Glutamatergic neuron (in vitro differentiated cells): ENCODE results near the gene AFF1. TPM values are rescaled to one million over a fixed set of nuclear protein-coding genes. Genes with fewer than 3 reads are reported as not detected.

Source experiments
- DNase-seq: peaks from one replicate; pipeline ENCODE4 v3.0.0; 2022
- H3K27ac Mint-ChIP-seq: one replicate; pipeline ENCODE4 v1.8.0; 2020; ENCODE audit warnings: mild to moderate bottlenecking, mixed read lengths, inconsistent platforms; ENCODE audit not compliant: unreplicated experiment
- H3K27me3 Mint-ChIP-seq: one replicate; pipeline ENCODE4 v1.8.0; 2020; ENCODE audit warnings: mild to moderate bottlenecking, moderate library complexity, mixed read lengths, inconsistent platforms; ENCODE audit not compliant: unreplicated experiment
- H3K36me3 Mint-ChIP-seq: one replicate; pipeline ENCODE4 v1.8.0; 2020; ENCODE audit warnings: mild to moderate bottlenecking, mixed read lengths, inconsistent platforms; ENCODE audit not compliant: unreplicated experiment
- H3K4me1 Mint-ChIP-seq: one replicate; pipeline ENCODE4 v1.8.0; 2020; ENCODE audit warnings: mild to moderate bottlenecking, low read depth, mixed read lengths, inconsistent platforms; ENCODE audit not compliant: unreplicated experiment
- H3K4me3 Mint-ChIP-seq: one replicate; pipeline ENCODE4 v1.8.0; 2020; ENCODE audit warnings: mild to moderate bottlenecking, mixed read lengths, inconsistent platforms; ENCODE audit not compliant: unreplicated experiment
- H3K9me3 Mint-ChIP-seq: one replicate; pipeline ENCODE4 v1.8.0; 2020; ENCODE audit warnings: mild to moderate bottlenecking, moderate library complexity, mixed read lengths, inconsistent platforms; ENCODE audit not compliant: unreplicated experiment
- CTCF ChIP-seq: fragments of 200-600 bp; sonication (generic); IDR thresholded peaks from one replicate; pipeline ENCODE4 v1.5.0; 2021; ENCODE audit not compliant: partially characterized antibody, unreplicated experiment
- total RNA-seq: library from RNA; stranded (reverse); fragmentation: NEBNext Ultra II Directional; extraction: Animal tissue kit (Norgen Biotek cat#: 25700); gene quantifications from one replicate; pipeline ENCODE4 v1.2.1, GENCODE V29; 2021; ENCODE audit not compliant: unreplicated experiment

The AFF1 gene
- total RNA-seq, 1 donor from 2014 or later = 42.5 TPM

GRCh38 chr4:87014284-87014782 lies 79.5 kb downstream of the AFF1 start:
- Mint-ChIP-seq H3K27ac (no peak overlapping the region), H3K36me3 (no peaks in the 10 kb centered on the region)

GRCh38 chr4:87015416-87015815 lies 80.6 kb downstream of the AFF1 start:
- Mint-ChIP-seq H3K36me3 (no peaks in the 10 kb centered on the region), H3K4me3 (no peak overlapping the region), H3K27me3 (no peaks in the 10 kb centered on the region), H3K9me3 (no peaks in the 10 kb centered on the region), H3K27ac (no peak overlapping the region), H3K4me1 (peaks cover 2% of the 10 kb centered on the region)
- no peak for TF ChIP-seq CTCF
- no peak for DNase-seq

More at GRCh38 chr4:87014284-87014782, 79.5 kb downstream of the AFF1 start:
- no peak for TF ChIP-seq CTCF
- Mint-ChIP-seq H3K4me1 (peaks cover 12% of the 10 kb centered on the region), H3K4me3 (no peak overlapping the region), H3K9me3 (no peaks in the 10 kb centered on the region), H3K27me3 (no peaks in the 10 kb centered on the region)
- DNase-seq = no peak

- no peaks in the 10 kb centered on the region for H3K9me3 Mint-ChIP-seq
- no peak for TF ChIP-seq CTCF
- no peak for DNase-seq
- H3K27me3 Mint-ChIP-seq = no peaks in the 10 kb centered on the region
- no peak overlapping the region for H3K4me3 Mint-ChIP-seq
- H3K27ac Mint-ChIP-seq = no peak overlapping the region
- H3K4me1 Mint-ChIP-seq = peaks cover 2% of the 10 kb centered on the region
- H3K36me3 Mint-ChIP-seq = no peaks in the 10 kb centered on the region
These were observed 83.0 kb downstream of the AFF1 start for GRCh38 chr4:87017580-87018342.

- TF ChIP-seq CTCF = no peak
- Mint-ChIP-seq H3K36me3 (no peaks in the 10 kb centered on the region), H3K27ac (no peak overlapping the region), H3K9me3 (no peaks in the 10 kb centered on the region), H3K4me1 (no peaks in the 10 kb centered on the region), H3K4me3 (no peak overlapping the region), H3K27me3 (no peaks in the 10 kb centered on the region)
- DNase-seq = no peak
These were observed 83.9 kb downstream of the AFF1 start for GRCh38 chr4:87018753-87019152.

DNA sequence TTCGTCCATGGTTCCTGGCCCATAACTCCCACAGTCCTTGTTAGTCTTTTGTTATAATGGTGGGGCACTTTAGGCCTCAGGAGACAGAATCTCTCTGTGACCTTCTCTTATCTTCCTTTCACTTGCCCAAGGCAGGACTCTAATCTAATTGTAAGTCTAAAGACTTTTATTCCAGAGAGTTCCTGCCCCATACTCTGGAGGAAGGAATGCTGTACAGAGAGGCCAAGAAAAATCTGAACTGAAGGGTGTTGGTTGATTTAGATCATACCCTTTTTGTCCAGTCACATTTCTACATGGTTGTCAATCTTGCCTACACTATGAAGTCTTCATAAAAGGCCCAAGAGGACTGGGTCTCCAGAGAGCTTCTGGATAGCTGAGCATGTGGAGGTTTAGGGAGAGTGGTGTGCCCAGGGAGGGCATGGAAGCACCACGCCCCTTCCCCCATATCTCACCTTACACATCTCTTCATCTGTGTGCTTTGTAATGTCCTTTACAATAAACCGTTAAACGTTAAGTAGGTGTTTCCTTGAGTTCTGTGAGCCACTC lies 84.5 kb downstream of the AFF1 start:
- Mint-ChIP-seq H3K36me3 (no peaks in the 10 kb centered on the region), H3K4me3 (no peak overlapping the region), H3K27ac (no peak overlapping the region), H3K27me3 (no peaks in the 10 kb centered on the region), H3K9me3 (no peaks in the 10 kb centered on the region), H3K4me1 (no peaks in the 10 kb centered on the region)
- no peak for DNase-seq
- no peak for TF ChIP-seq CTCF
